CD4-positive, alpha-beta T cell treated with Interleukin-6 for 4 hours (primary cell): Measurements from ENCODE around the gene FRMD4A.

Experiments used
- DNase-seq: peaks from one replicate; pipeline ENCODE4 v3.0.0-alpha.2; 2020; ENCODE audit warnings: mixed read lengths

The FRMD4A gene

GRCh38 chr10:13894412-13895093 lies 436.2 kb downstream of the FRMD4A start:
- DNase-seq = no peak

DNA sequence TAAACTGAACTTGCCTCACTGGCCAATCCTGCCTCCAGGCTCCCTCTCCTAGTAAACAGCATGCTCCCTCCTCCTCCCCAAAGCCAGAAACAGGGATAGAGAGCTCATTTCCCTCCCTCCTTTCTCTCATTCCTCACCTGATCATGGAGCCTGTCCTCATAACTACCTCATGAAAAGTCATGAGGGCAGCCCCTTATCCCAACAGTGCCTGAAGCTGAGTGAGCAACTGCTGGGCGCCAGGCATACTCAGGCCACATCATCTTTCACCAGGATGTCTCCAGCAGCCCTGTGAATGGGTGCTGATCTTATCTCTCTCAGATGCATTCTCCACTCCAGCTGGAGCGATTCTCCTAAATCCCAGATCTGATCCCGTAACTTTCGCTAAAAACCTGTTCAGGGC lies 436.8 kb downstream of the FRMD4A start:
- no peak for DNase-seq

GRCh38 chr10:13892871-13893270 lies 437.9 kb downstream of the FRMD4A start:
- DNase-seq = no peak

- no peak for DNase-seq
These were observed 438.7 kb downstream of the FRMD4A start for GRCh38 chr10:13892001-13892491.

GRCh38 chr10:13891128-13892000 lies 439.4 kb downstream of the FRMD4A start:
- DNase-seq = peak; percentile 14

- no peak for DNase-seq
These were observed 440.2 kb downstream of the FRMD4A start for GRCh38 chr10:13890233-13891127.

- DNase-seq = no peak
These were observed 443.0 kb downstream of the FRMD4A start for GRCh38 chr10:13887761-13888160.

DNA sequence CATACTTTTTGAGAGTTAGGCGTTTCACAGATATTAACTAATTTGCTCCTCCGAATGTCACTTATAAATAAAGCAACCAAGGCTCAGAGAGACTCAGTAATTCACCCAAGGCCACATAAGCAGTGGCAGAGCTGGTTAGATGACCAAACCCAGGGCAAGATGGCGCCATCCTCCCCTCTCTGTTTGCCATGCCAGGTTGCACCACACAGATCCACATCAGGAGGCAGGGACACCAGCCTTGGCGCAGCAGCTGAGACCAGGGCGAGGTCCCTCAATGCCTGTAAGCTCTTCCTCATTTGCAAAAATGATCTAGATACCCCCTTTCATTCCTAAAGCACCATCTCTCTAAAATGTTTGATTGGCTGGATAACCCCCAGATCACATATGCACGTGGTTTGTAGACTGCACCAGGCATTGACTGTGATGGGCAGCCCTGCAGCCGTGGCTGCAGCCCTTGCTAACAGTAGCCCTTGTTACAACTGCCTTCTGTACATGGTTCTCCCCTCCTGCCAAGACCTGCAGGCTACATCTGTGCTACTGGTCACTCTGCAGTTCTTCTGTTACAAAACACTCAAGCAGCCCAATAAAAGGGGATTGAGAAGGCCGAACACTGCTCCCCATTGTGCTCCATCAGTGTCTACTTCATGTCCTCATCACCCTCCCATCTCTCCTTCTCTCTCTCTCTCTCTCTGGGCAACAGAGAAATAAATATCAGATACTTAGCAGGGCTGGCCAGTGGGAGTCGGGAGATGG lies 445.3 kb downstream of the FRMD4A start:
- DNase-seq = no peak

DNA sequence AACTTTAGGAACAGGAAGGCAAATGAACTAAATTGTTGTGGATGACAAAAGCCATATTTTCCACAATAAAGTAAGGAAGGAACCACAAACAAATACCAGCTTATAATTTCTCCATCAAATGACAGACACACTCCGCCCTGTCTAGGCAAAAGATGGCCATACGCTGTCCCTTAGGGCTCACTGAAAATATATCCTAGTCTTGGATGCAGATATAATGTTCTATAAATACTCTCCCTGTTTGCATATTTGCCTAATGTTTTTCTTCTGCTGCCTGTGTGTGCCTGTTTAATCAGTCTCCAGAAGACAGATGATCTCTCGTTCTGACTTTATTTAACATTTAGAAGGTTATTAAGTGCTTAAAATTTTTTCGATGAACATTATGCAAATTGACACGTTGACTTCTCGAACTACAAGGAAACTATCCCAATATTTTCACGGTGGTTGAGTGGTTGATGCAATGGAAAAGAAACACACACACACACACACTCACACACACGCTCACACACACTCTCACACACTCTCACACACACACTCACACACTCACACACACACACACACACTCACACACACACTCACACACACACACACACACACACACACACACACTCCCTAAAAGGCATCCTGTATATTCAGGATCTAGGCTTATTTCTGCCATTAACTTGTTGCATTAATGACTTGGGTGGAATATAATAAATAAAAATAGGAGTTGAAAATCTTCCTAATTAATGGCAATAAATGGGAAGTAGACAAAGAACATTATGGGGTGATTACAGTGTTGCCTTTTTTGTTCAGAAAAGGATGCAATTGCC lies 446.9 kb downstream of the FRMD4A start:
- DNase-seq = no peak

- DNase-seq = no peak
These were observed 448.5 kb downstream of the FRMD4A start for GRCh38 chr10:13882119-13882711.

GRCh38 chr10:13880760-13881159 lies 450.0 kb downstream of the FRMD4A start:
- no peak for DNase-seq

- no peak for DNase-seq
These were observed 453.4 kb downstream of the FRMD4A start for GRCh38 chr10:13877154-13877909.

DNA sequence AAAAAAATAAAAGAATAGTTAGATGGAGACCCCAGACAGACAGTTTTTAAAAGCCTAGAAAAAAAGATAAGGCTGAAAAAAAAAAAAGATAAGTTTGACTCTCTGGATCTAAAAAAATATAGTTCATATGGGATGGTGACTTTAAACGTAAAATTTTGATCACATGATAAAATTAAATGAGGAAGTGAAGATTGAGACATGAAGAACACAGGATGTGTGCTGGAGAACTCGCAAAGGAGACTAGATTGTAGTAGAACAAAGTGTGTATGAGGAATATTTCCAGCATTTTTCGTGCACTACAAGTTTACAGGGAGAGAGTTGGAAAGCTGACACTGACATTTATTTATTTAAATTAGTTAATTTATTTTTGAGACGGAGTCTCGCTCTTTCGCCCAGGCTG lies 457.5 kb downstream of the FRMD4A start:
- DNase-seq = no peak

- no peak for DNase-seq
These were observed 458.3 kb downstream of the FRMD4A start for GRCh38 chr10:13872411-13872810.

- no peak for DNase-seq
These were observed 458.9 kb downstream of the FRMD4A start for GRCh38 chr10:13871776-13872175.

DNA sequence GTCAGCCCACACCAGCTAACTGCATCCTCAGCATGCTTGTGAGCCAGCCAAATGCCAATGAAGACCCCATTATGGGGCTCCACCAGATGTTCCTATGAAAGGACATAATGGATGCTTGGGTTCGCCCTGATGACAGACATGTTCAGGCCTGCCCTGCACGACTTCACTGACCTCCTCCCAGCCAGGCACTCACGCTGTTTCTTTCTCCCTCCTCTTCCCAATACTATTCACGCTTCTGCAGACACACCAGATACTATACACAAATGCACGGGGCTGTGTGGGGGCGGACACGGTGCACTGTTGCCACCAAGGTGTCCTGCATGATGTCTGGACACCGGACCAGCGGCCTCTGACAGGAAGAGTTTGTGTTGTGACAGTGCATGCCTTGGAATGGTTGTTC lies 459.7 kb downstream of the FRMD4A start:
- DNase-seq = no peak

DNA sequence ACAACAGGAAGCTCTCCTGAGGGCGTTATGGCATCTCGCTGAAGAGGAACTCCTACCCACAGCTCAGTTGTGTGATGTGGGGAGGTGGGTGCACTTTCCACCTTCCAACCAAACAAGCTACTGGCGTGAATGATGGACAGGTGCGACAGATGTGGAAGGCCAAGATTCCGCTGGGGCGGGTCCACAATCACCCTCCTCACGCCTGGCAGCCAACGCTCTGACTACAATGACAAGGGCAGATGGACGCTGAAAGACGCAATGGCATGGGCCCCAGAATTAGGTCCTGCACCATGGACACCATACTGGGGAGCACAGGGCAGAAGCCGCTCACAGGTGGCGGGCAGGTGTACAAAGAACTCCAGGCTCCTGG lies 461.4 kb downstream of the FRMD4A start:
- DNase-seq = no peak

- DNase-seq = no peak
These were observed 462.0 kb downstream of the FRMD4A start for GRCh38 chr10:13868528-13869294.

GRCh38 chr10:13867822-13868221 lies 462.9 kb downstream of the FRMD4A start:
- no peak for DNase-seq
